ENCODE results near the gene COL6A6. TPM values are rescaled to one million over a fixed set of nuclear protein-coding genes. Genes with fewer than 3 reads are reported as not detected.

COL6A6 gene
- total and polyA plus RNA-seq, 2 experiments from 2014 or later: 0.07 to 0.10 TPM

GRCh38 chr3:130468311-130468710 lies 48.7 kb upstream of the COL6A6 start (continued):
- TF ChIP-seq ZNF462 (CRISPR knock-in tag; IDR thresholded peaks at IDR 0.05) (no peak), ZNF331 (CRISPR knock-in tag; IDR thresholded peaks at IDR 0.05; ENCODE audit: low read depth) (no peak), NANOG (IDR thresholded peaks at IDR 0.05; ENCODE audit: borderline replicate concordance) (no peak), CTCF (conservative IDR thresholded peaks at IDR 0.05; ENCODE audit: low read depth in 2 of 2) (no peak), STAT1 (IDR thresholded peaks at IDR 0.05; ENCODE audit: unreplicated experiment) (no peak)
- TF ChIP-seq, protein P1, sequence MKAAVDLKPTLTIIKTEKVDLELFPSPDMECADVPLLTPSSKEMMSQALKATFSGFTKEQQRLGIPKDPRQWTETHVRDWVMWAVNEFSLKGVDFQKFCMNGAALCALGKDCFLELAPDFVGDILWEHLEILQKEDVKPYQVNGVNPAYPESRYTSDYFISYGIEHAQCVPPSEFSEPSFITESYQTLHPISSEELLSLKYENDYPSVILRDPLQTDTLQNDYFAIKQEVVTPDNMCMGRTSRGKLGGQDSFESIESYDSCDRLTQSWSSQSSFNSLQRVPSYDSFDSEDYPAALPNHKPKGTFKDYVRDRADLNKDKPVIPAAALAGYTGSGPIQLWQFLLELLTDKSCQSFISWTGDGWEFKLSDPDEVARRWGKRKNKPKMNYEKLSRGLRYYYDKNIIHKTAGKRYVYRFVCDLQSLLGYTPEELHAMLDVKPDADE (IDR thresholded peaks at IDR 0.05): no peak
- TF ChIP-seq, protein P2, sequence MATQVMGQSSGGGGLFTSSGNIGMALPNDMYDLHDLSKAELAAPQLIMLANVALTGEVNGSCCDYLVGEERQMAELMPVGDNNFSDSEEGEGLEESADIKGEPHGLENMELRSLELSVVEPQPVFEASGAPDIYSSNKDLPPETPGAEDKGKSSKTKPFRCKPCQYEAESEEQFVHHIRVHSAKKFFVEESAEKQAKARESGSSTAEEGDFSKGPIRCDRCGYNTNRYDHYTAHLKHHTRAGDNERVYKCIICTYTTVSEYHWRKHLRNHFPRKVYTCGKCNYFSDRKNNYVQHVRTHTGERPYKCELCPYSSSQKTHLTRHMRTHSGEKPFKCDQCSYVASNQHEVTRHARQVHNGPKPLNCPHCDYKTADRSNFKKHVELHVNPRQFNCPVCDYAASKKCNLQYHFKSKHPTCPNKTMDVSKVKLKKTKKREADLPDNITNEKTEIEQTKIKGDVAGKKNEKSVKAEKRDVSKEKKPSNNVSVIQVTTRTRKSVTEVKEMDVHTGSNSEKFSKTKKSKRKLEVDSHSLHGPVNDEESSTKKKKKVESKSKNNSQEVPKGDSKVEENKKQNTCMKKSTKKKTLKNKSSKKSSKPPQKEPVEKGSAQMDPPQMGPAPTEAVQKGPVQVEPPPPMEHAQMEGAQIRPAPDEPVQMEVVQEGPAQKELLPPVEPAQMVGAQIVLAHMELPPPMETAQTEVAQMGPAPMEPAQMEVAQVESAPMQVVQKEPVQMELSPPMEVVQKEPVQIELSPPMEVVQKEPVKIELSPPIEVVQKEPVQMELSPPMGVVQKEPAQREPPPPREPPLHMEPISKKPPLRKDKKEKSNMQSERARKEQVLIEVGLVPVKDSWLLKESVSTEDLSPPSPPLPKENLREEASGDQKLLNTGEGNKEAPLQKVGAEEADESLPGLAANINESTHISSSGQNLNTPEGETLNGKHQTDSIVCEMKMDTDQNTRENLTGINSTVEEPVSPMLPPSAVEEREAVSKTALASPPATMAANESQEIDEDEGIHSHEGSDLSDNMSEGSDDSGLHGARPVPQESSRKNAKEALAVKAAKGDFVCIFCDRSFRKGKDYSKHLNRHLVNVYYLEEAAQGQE (IDR thresholded peaks at IDR 0.05; ENCODE audit: unreplicated experiment): no peak
